CD4-positive, alpha-beta memory T cell (primary cell): ENCODE measurements around the gene FAM20C. TPM values are rescaled to one million over a fixed set of nuclear protein-coding genes. Genes with fewer than 3 reads are reported as not detected.

Experiments
- CTCF ChIA-PET: fragments of 350-600 bp; sonication (Branson Sonifier 250); formaldehyde crosslinking; loops from one replicate; lab custom pipeline; 2021; ENCODE audit warnings: inconsistent platforms; ENCODE audit not compliant: partially characterized antibody; lab: Charles Lee
- POLR2A ChIA-PET: fragments of 350-600 bp; sonication (Branson Sonifier 250); formaldehyde crosslinking; loops from one replicate; lab custom pipeline; 2021; ENCODE audit not compliant: partially characterized antibody; lab: Charles Lee
- DNase-seq, 5 donors: peaks; one replicate each; pipeline versions ENCODE4 v3.0.0 to v3.0.0-alpha.2; 2020 to 2022; ENCODE audit warnings: mixed read lengths in 1 of 5
- H3K27ac ChIP-seq: one replicate; pipeline ENCODE4 v1.7.0; 2013; ENCODE audit warnings: low read depth, low read length
- H3K27me3 ChIP-seq: 2 replicates; pipeline ENCODE4 v1.7.0; 2013; ENCODE audit warnings: mild to moderate bottlenecking, low read length, moderate library complexity; ENCODE audit not compliant: insufficient read depth
- H3K36me3 ChIP-seq: 2 replicates; pipeline ENCODE4 v1.7.0; 2013; ENCODE audit warnings: mild to moderate bottlenecking, low read length, moderate library complexity; ENCODE audit not compliant: insufficient read depth
- H3K4me1 ChIP-seq: 2 replicates; pipeline ENCODE4 v1.7.0; 2013; ENCODE audit warnings: mild to moderate bottlenecking, low read length, moderate library complexity; ENCODE audit not compliant: insufficient read depth
- H3K4me3 ChIP-seq, 2 donors: one replicate each; pipeline ENCODE4 v1.7.0; 2013; ENCODE audit warnings: low read length in 2 of 2, mild to moderate bottlenecking in 1 of 2
- H3K9me3 ChIP-seq, 2 donors: one replicate each; pipeline ENCODE4 v1.7.0; 2013; ENCODE audit warnings: low read length in 2 of 2, control low read depth in 1 of 2; ENCODE audit not compliant: control insufficient read depth in 1 of 2
- H3K27ac Mint-ChIP-seq, 7 donors: one replicate each; pipeline ENCODE4 v1.8.0; 2020 to 2021; ENCODE audit warnings: mixed read lengths in 7 of 7, mild to moderate bottlenecking in 6 of 7, inconsistent platforms in 3 of 7, moderate library complexity in 3 of 7
- H3K27me3 Mint-ChIP-seq, 2 donors: one replicate each; pipeline ENCODE4 v1.8.0; 2020 to 2021; ENCODE audit warnings: mixed read lengths in 2 of 2
- H3K36me3 Mint-ChIP-seq, 2 donors: one replicate each; pipeline ENCODE4 v1.8.0; 2020 to 2021; ENCODE audit warnings: mixed read lengths in 2 of 2, inconsistent platforms in 1 of 2, mild to moderate bottlenecking in 1 of 2
- H3K4me1 Mint-ChIP-seq, 4 donors: one replicate each; pipeline ENCODE4 v1.8.0; 2020 to 2021; ENCODE audit warnings: mixed read lengths in 4 of 4, mild to moderate bottlenecking in 1 of 4
- H3K4me3 Mint-ChIP-seq, 8 donors: one replicate each; pipeline ENCODE4 v1.8.0; 2020 to 2021; ENCODE audit warnings: mixed read lengths in 8 of 8, mild to moderate bottlenecking in 7 of 8, moderate library complexity in 6 of 8, inconsistent platforms in 3 of 8
- H3K9me3 Mint-ChIP-seq, 8 donors: one replicate each; pipeline ENCODE4 v1.8.0; 2020 to 2021; ENCODE audit warnings: mixed read lengths in 8 of 8, mild to moderate bottlenecking in 5 of 8, inconsistent platforms in 3 of 8, moderate library complexity in 1 of 8
- intact Hi-C: fragments of 100-400 bp; cut with micrococcal nuclease; formaldehyde crosslinking; loops from one replicate; pipeline ENCODE4 v1.15.1; 2023
- polyA plus RNA-seq, 2 donors: library from polyadenylated mRNA; unstranded; fragments of 300-500 nt; fragmentation: Illumina TruSeq; gene quantifications; one replicate each; pipeline ENCODE4 v1.2.3, GENCODE V29; 2021
- total RNA-seq, 2 experiments: library from RNA; stranded (reverse); gene quantifications; one replicate each; pipeline ENCODE4 v1.2.3, GENCODE V29; 2021

The FAM20C gene
- total and polyA plus RNA-seq, 4 experiments from 2014 or later: 4.7 to 7.8 TPM; not detected in 2

GRCh38 chr7:159370-160270 is 32.8 kb upstream of the FAM20C start:
- no peaks in the 10 kb centered on the region for H3K9me3 Mint-ChIP-seq
- no peak overlapping the region for H3K27ac Mint-ChIP-seq
- DNase-seq: no peak

GRCh38 chr7:160958-161725 is 31.2 kb upstream of the FAM20C start:
- Histone ChIP-seq H3K27me3 (no peaks in the 10 kb centered on the region), H3K36me3 (no peaks in the 10 kb centered on the region), H3K4me1 (no peaks in the 10 kb centered on the region), H3K27ac (no peak overlapping the region), H3K4me3 (no peak overlapping the region), H3K9me3 (no peaks in the 10 kb centered on the region)
- Mint-ChIP-seq H3K27ac (no peak overlapping the region), H3K9me3 (no peaks in the 10 kb centered on the region), H3K27me3 (peaks cover under 1 to 8% of the 10 kb centered on the region in 2 donors), H3K36me3 (no peaks in the 10 kb centered on the region), H3K4me3 (no peak overlapping the region), H3K4me1 (no peaks in the 10 kb centered on the region)
- POLR2A ChIA-PET: no interaction called here
- no peak for DNase-seq
- CTCF ChIA-PET: no interaction called here
- intact Hi-C loops: no loop called here

More at GRCh38 chr7:159370-160270, 32.8 kb upstream of the FAM20C start:
- Histone ChIP-seq H3K27ac (no peak overlapping the region), H3K4me3 (no peak overlapping the region), H3K27me3 (no peaks in the 10 kb centered on the region), H3K4me1 (no peaks in the 10 kb centered on the region), H3K9me3 (no peaks in the 10 kb centered on the region), H3K36me3 (no peaks in the 10 kb centered on the region)
- intact Hi-C loops: no loop called here
- Mint-ChIP-seq H3K27me3 (peaks cover 0 to 6% of the 10 kb centered on the region in 2 donors), H3K36me3 (no peaks in the 10 kb centered on the region), H3K4me1 (no peaks in the 10 kb centered on the region), H3K4me3 (no peak overlapping the region)
- CTCF ChIA-PET: no interaction called here
- POLR2A ChIA-PET: no interaction called here

- Mint-ChIP-seq H3K27me3 (peaks cover 8 to 12% of the 10 kb centered on the region in 2 donors), H3K36me3 (no peaks in the 10 kb centered on the region), H3K27ac (no peak overlapping the region), H3K4me3 (no peak overlapping the region), H3K9me3 (no peaks in the 10 kb centered on the region), H3K4me1 (no peaks in the 10 kb centered on the region)
- H3K9me3 ChIP-seq: no peaks in the 10 kb centered on the region
- H3K4me1 ChIP-seq: no peaks in the 10 kb centered on the region
- H3K27me3 ChIP-seq: no peaks in the 10 kb centered on the region
- DNase-seq: no peak
- ChIA-PET POLR2A (interaction anchor here (0.9 kb wide), 1 partner anchor 14 kb away, joined by 4 read pairs; no protein-coding TSS in a partner anchor), CTCF (no interaction called here)
- no peak overlapping the region for H3K4me3 ChIP-seq
- no peaks in the 10 kb centered on the region for H3K36me3 ChIP-seq
- intact Hi-C loops: no loop called here
- no peak overlapping the region for H3K27ac ChIP-seq
These were observed 29.6 kb upstream of the FAM20C start for GRCh38 chr7:162632-163297.

GRCh38 chr7:163298-163695 is 29.1 kb upstream of the FAM20C start:
- Mint-ChIP-seq H3K27ac (no peak overlapping the region), H3K36me3 (no peaks in the 10 kb centered on the region), H3K4me1 (no peaks in the 10 kb centered on the region), H3K27me3 (peaks cover 9 to 13% of the 10 kb centered on the region in 2 donors), H3K9me3 (no peaks in the 10 kb centered on the region), H3K4me3 (no peak overlapping the region)
- H3K27me3 ChIP-seq: no peaks in the 10 kb centered on the region
- CTCF ChIA-PET: no interaction called here
- H3K27ac ChIP-seq: no peak overlapping the region
- intact Hi-C loops: no loop called here
- POLR2A ChIA-PET: interaction anchor here (0.9 kb wide), 1 partner anchor 14 kb away, joined by 4 read pairs; no protein-coding TSS in a partner anchor
- no peaks in the 10 kb centered on the region for H3K9me3 ChIP-seq
- H3K4me3 ChIP-seq: no peak overlapping the region
- DNase-seq: no peak
- no peaks in the 10 kb centered on the region for H3K36me3 ChIP-seq
- H3K4me1 ChIP-seq: no peaks in the 10 kb centered on the region

- H3K36me3 ChIP-seq: no peaks in the 10 kb centered on the region
- ChIA-PET POLR2A (no interaction called here), CTCF (no interaction called here)
- no peak for DNase-seq
- Mint-ChIP-seq H3K4me1 (no peaks in the 10 kb centered on the region), H3K27me3 (peaks cover 9 to 13% of the 10 kb centered on the region in 2 donors), H3K36me3 (no peaks in the 10 kb centered on the region), H3K4me3 (no peak overlapping the region), H3K9me3 (no peaks in the 10 kb centered on the region), H3K27ac (no peak overlapping the region)
- H3K9me3 ChIP-seq: no peaks in the 10 kb centered on the region
- H3K27me3 ChIP-seq: no peaks in the 10 kb centered on the region
- intact Hi-C loops: no loop called here
- no peak overlapping the region for H3K27ac ChIP-seq
- no peaks in the 10 kb centered on the region for H3K4me1 ChIP-seq
- no peak overlapping the region for H3K4me3 ChIP-seq
These were observed 28.1 kb upstream of the FAM20C start for GRCh38 chr7:163971-164881.

- POLR2A ChIA-PET: no interaction called here
- no peak for DNase-seq
- no peaks in the 10 kb centered on the region for H3K27me3 ChIP-seq
- H3K9me3 ChIP-seq: no peaks in the 10 kb centered on the region
- Mint-ChIP-seq H3K27me3 (peaks cover 15 to 17% of the 10 kb centered on the region in 2 donors), H3K4me3 (no peak overlapping the region), H3K27ac (no peak overlapping the region), H3K9me3 (no peaks in the 10 kb centered on the region), H3K36me3 (no peaks in the 10 kb centered on the region), H3K4me1 (no peaks in the 10 kb centered on the region)
- H3K4me1 ChIP-seq: no peaks in the 10 kb centered on the region
- no peaks in the 10 kb centered on the region for H3K36me3 ChIP-seq
- no peak overlapping the region for H3K4me3 ChIP-seq
- intact Hi-C loops: no loop called here
- no peak overlapping the region for H3K27ac ChIP-seq
- CTCF ChIA-PET: no interaction called here
These were observed 27.3 kb upstream of the FAM20C start for GRCh38 chr7:164882-165660.
